ENCODE measurements around the gene APOA5. TPM values are rescaled to one million over a fixed set of nuclear protein-coding genes. Genes with fewer than 3 reads are reported as not detected.

Gene APOA5
- total and polyA plus RNA-seq, 2 of the 8 experiments (the other 6 are each of a cell fraction or from before 2014, with no cell fraction given) = 0.08 to 0.15 TPM

- TF ChIP-seq, protein P1, sequence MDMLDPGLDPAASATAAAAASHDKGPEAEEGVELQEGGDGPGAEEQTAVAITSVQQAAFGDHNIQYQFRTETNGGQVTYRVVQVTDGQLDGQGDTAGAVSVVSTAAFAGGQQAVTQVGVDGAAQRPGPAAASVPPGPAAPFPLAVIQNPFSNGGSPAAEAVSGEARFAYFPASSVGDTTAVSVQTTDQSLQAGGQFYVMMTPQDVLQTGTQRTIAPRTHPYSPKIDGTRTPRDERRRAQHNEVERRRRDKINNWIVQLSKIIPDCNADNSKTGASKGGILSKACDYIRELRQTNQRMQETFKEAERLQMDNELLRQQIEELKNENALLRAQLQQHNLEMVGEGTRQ (IDR thresholded peaks at IDR 0.05; ENCODE audit: low read length) = no peak
- no peak for TF ChIP-seq KDM5A (IDR thresholded peaks at IDR 0.05; ENCODE audit: low read length)
- TF ChIP-seq ATF2 (IDR thresholded peaks at IDR 0.05; ENCODE audit: low read length) = no peak
- TF ChIP-seq ASH2L (IDR thresholded peaks at IDR 0.05; ENCODE audit: low read length) = no peak
- TF ChIP-seq SAP30 (IDR thresholded peaks at IDR 0.05; ENCODE audit: insufficient read depth, insufficient replicate concordance, low read length) = no peak
- no peak for TF ChIP-seq MAFK (IDR thresholded peaks at IDR 0.05; ENCODE audit: low read depth, low read length)
- no peak for TF ChIP-seq JUND (IDR thresholded peaks at IDR 0.05; ENCODE audit: low read length)
These were observed 16.1 kb upstream of the APOA5 start (continued) for GRCh38 chr11:116807601-116808261.

Measured in H1 (cell line).